ENCODE data around the gene SGMS1.

- no peak for TF ChIP-seq CTCF (IDR thresholded peaks at IDR 0.05)
- no peak for TF ChIP-seq POLR2A (IDR thresholded peaks at IDR 0.05)
Measured at GRCh38 chr10:50385624-50386023, 238.1 kb downstream of the SGMS1 start.
